Lower leg skin (tissue), 3 donors: ENCODE measurements around the gene RAB38.

Experiments
- POLR2A ChIP-seq, 2 donors: fragments of 450-650 bp; IDR thresholded peaks; one replicate each; pipeline ENCODE4 v1.6.1; 2016 to 2017; ENCODE audit warnings: antibody characterized with exemption in 2 of 2, mild to moderate bottlenecking in 1 of 2, moderate library complexity in 1 of 2
- TF ChIP-seq, protein P1 (sequence below), 3 donors: fragments of 450-650 bp; IDR thresholded peaks; one replicate each; pipeline ENCODE4 v1.5.1; 2016; ENCODE audit warnings: antibody characterized with exemption in 3 of 3, mild to moderate bottlenecking in 3 of 3, moderate library complexity in 2 of 3

DNA sequence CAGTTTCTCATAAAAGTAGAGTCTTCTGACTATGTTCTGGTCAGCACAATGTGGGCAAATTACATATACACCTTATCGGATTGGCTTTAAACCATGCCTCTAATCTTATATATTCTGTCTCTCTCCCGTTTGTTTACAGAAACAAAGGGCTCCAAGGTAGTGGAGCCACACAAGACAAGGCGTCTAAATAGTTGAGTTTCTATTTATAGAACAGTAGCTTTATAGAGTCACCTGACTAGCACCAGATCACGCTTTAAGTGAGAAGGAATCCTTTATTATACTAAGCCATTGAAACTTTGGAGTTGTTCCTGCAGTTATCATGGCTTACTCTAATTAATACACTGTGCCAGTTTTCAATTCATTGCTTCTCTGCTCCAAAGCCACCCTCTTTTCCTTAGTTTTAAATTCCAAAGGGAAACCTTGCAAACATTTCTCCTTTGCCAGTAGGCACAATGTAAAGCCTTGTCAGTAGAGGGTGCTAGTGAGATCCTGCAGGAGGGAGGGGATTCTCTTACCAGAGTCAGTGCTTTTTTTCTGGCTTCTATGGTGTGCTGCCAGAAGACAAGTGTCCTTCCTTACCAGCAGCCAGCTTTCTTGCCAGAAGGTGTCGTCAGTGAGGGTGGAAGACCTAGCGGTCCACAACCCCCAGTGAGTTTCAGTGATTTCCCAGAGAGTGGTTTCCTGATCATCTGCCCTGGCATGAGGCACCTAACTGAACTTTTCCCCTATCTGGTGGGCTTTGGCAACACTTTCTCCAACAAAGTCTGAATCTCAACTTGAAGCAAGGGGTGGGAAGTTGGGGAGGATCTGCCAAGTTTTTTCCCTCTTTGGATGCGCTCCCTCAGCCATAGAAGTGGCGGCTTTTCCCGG lies 71.7 kb downstream of the RAB38 start:
- TF ChIP-seq POLR2A (IDR thresholded peaks at IDR 0.05): no peak
- TF ChIP-seq, protein P1, sequence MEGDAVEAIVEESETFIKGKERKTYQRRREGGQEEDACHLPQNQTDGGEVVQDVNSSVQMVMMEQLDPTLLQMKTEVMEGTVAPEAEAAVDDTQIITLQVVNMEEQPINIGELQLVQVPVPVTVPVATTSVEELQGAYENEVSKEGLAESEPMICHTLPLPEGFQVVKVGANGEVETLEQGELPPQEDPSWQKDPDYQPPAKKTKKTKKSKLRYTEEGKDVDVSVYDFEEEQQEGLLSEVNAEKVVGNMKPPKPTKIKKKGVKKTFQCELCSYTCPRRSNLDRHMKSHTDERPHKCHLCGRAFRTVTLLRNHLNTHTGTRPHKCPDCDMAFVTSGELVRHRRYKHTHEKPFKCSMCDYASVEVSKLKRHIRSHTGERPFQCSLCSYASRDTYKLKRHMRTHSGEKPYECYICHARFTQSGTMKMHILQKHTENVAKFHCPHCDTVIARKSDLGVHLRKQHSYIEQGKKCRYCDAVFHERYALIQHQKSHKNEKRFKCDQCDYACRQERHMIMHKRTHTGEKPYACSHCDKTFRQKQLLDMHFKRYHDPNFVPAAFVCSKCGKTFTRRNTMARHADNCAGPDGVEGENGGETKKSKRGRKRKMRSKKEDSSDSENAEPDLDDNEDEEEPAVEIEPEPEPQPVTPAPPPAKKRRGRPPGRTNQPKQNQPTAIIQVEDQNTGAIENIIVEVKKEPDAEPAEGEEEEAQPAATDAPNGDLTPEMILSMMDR (IDR thresholded peaks at IDR 0.05): no peak
